ENCODE measurements around the gene PLEKHA5. TPM values are rescaled to one million over a fixed set of nuclear protein-coding genes. Genes with fewer than 3 reads are reported as not detected.
"Not testable (repeated sequence)": the region's sequence is repeated elsewhere in the genome, so short reads cannot be mapped to it uniquely, and the experiment has no call there.

Gene PLEKHA5
- total RNA-seq, 1 donor, result 82.2 TPM

GRCh38 chr12:19332196-19332595, 202.7 kb downstream of the PLEKHA5 start:
- Histone ChIP-seq H3K36me3 (ENCODE audit: insufficient read depth, low read length) (peaks cover 4% of the 10 kb centered on the region), H3K79me2 (ENCODE audit: insufficient read depth, low read length) (no peaks in the 10 kb centered on the region), H3K27me3 (ENCODE audit: insufficient read depth, low read length) (no peaks in the 10 kb centered on the region), H3K27ac (ENCODE audit: low read depth, low read length) (no peak overlapping the region), H3K9me3 (ENCODE audit: low read depth, low read length) (no peaks in the 10 kb centered on the region), H3K4me1 (ENCODE audit: insufficient read depth, low read length) (no peaks in the 10 kb centered on the region), H3K4me3 (ENCODE audit: insufficient read depth, low read length) (no peak overlapping the region), H4K20me1 (ENCODE audit: insufficient read depth, low read length) (no peaks in the 10 kb centered on the region), H3K4me2 (ENCODE audit: insufficient read depth, low read length) (no peak overlapping the region), H2AFZ (ENCODE audit: low read length) (no peak overlapping the region)
- DNase-seq (ENCODE audit: insufficient read length, low spot score, missing footprints), result no peak
- TF ChIP-seq CTCF (IDR thresholded peaks at IDR 0.05; ENCODE audit: extremely low read depth, low read depth, low read length), result no peak

DNA sequence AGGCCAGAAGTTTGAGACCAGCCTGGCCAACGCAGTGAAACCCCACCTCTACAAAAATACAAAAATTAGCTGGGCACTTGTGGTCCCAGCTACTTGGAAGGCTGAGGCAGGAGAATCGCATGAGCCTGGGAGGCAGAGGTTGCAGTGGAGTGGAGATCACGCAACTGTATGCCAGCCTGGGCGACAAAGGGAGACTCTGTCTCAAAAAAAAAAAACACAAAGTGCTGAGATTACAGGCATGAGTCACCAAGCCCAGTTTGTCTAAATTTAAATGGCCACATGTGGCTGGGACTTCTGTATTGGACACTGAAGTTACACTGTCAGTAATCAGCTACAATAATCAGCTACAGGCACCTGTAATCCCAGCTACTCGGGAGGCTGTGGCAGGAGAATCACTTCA, 208.9 kb downstream of the PLEKHA5 start:
- no peak overlapping the region for H3K4me2 ChIP-seq (ENCODE audit: insufficient read depth, low read length)
- no peak overlapping the region for H2AFZ ChIP-seq (ENCODE audit: low read length)
- no peaks in the 10 kb centered on the region for H4K20me1 ChIP-seq (ENCODE audit: insufficient read depth, low read length)
- H3K79me2 ChIP-seq (ENCODE audit: insufficient read depth, low read length), result no peaks in the 10 kb centered on the region
- H3K36me3 ChIP-seq (ENCODE audit: insufficient read depth, low read length), result peaks cover 10% of the 10 kb centered on the region
- TF ChIP-seq CTCF (IDR thresholded peaks at IDR 0.05; ENCODE audit: extremely low read depth, low read depth, low read length), result no peak
- H3K27ac ChIP-seq (ENCODE audit: low read depth, low read length), result no peak overlapping the region
- no peak overlapping the region for H3K4me3 ChIP-seq (ENCODE audit: insufficient read depth, low read length)
- H3K9me3 ChIP-seq (ENCODE audit: low read depth, low read length), result no peaks in the 10 kb centered on the region
- H3K27me3 ChIP-seq (ENCODE audit: insufficient read depth, low read length), result no peaks in the 10 kb centered on the region
- DNase-seq (ENCODE audit: insufficient read length, low spot score, missing footprints), result no peak
- H3K4me1 ChIP-seq (ENCODE audit: insufficient read depth, low read length), result no peaks in the 10 kb centered on the region

GRCh38 chr12:19350850-19351249, 221.3 kb downstream of the PLEKHA5 start:
- H4K20me1 ChIP-seq (ENCODE audit: insufficient read depth, low read length); H3K4me3 ChIP-seq (ENCODE audit: insufficient read depth, low read length); H3K4me1 ChIP-seq (ENCODE audit: insufficient read depth, low read length); H3K79me2 ChIP-seq (ENCODE audit: insufficient read depth, low read length); H3K9me3 ChIP-seq (ENCODE audit: low read depth, low read length); DNase-seq (ENCODE audit: insufficient read length, low spot score, missing footprints); H3K4me2 ChIP-seq (ENCODE audit: insufficient read depth, low read length); H3K27me3 ChIP-seq (ENCODE audit: insufficient read depth, low read length); H3K27ac ChIP-seq (ENCODE audit: low read depth, low read length); H2AFZ ChIP-seq (ENCODE audit: low read length): not testable (repeated sequence)
- H3K36me3 ChIP-seq (ENCODE audit: insufficient read depth, low read length), result peaks cover 26% of the 10 kb centered on the region

DNA sequence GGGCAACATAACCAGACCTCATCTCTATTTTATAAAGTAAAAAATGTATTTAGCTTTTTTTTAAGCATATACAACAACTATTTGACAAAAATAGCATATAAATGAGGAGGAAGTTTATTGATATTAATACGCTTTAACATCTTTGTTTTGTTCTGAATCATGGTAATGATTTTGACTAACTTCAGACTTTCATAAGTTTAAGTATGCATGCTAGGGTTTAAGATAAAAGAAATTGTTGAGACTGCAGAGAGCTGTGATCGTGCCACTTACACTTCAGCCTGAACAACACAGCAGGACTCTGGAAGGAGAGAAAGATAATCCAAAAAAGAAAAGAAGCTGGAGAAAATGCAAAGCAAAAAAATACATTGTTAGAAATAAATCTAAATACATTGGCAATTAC, 221.8 kb downstream of the PLEKHA5 start:
- H3K4me3 ChIP-seq (ENCODE audit: insufficient read depth, low read length), result no peak overlapping the region
- no peaks in the 10 kb centered on the region for H3K27me3 ChIP-seq (ENCODE audit: insufficient read depth, low read length)
- H3K9me3 ChIP-seq (ENCODE audit: low read depth, low read length), result no peaks in the 10 kb centered on the region
- H4K20me1 ChIP-seq (ENCODE audit: insufficient read depth, low read length), result no peaks in the 10 kb centered on the region
- no peak for DNase-seq (ENCODE audit: insufficient read length, low spot score, missing footprints)
- H3K79me2 ChIP-seq (ENCODE audit: insufficient read depth, low read length), result no peaks in the 10 kb centered on the region
- H3K36me3 ChIP-seq (ENCODE audit: insufficient read depth, low read length), result peaks cover 26% of the 10 kb centered on the region
- TF ChIP-seq CTCF (IDR thresholded peaks at IDR 0.05; ENCODE audit: extremely low read depth, low read depth, low read length), result no peak
- H3K4me1 ChIP-seq (ENCODE audit: insufficient read depth, low read length), result no peaks in the 10 kb centered on the region
- H2AFZ ChIP-seq (ENCODE audit: low read length), result no peak overlapping the region
- H3K27ac ChIP-seq (ENCODE audit: low read depth, low read length), result no peak overlapping the region
- H3K4me2 ChIP-seq (ENCODE audit: insufficient read depth, low read length), result no peak overlapping the region
